ENCODE results near the gene SOCS4.
"Not testable (repeated sequence)": the region's sequence is repeated elsewhere in the genome, so short reads cannot be mapped to it uniquely, and the experiment has no call there.

DNA sequence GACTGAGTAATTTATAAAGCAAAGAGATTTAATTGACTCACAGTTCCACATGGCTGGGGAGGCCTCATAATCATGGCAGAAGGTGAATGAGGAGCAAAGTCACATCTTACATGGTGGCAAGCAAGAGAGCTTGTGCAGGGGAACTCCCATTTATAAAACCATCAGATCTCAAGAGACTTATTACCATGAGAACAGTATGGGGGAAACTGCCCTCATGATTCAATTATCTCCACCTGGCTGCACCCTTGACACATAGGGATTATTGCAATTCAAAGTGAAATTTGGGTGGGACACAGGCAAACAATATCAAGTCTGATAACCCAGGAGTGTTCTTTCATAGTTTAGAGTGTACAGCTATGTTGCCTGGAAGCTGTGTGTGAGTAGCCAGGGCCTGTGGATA lies 11.0 kb downstream of the SOCS4 start:
- TF ChIP-seq, protein P1, sequence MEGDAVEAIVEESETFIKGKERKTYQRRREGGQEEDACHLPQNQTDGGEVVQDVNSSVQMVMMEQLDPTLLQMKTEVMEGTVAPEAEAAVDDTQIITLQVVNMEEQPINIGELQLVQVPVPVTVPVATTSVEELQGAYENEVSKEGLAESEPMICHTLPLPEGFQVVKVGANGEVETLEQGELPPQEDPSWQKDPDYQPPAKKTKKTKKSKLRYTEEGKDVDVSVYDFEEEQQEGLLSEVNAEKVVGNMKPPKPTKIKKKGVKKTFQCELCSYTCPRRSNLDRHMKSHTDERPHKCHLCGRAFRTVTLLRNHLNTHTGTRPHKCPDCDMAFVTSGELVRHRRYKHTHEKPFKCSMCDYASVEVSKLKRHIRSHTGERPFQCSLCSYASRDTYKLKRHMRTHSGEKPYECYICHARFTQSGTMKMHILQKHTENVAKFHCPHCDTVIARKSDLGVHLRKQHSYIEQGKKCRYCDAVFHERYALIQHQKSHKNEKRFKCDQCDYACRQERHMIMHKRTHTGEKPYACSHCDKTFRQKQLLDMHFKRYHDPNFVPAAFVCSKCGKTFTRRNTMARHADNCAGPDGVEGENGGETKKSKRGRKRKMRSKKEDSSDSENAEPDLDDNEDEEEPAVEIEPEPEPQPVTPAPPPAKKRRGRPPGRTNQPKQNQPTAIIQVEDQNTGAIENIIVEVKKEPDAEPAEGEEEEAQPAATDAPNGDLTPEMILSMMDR (conservative IDR thresholded peaks at IDR 0.05; ENCODE audit: low read depth in 2 of 2), result not testable (repeated sequence)
- not testable (repeated sequence) for TF ChIP-seq EZH2 (IDR thresholded peaks at IDR 0.05; ENCODE audit: low read depth, unreplicated experiment); EZH2phosphoT487 (IDR thresholded peaks at IDR 0.05; ENCODE audit: unreplicated experiment); CREB1 (CRISPR knock-in tag; IDR thresholded peaks at IDR 0.05; ENCODE audit: low read depth); ETS1 (IDR thresholded peaks at IDR 0.05); POLR2AphosphoS5 (IDR thresholded peaks at IDR 0.05; ENCODE audit: low read depth)
- TF ChIP-seq, protein P2, sequence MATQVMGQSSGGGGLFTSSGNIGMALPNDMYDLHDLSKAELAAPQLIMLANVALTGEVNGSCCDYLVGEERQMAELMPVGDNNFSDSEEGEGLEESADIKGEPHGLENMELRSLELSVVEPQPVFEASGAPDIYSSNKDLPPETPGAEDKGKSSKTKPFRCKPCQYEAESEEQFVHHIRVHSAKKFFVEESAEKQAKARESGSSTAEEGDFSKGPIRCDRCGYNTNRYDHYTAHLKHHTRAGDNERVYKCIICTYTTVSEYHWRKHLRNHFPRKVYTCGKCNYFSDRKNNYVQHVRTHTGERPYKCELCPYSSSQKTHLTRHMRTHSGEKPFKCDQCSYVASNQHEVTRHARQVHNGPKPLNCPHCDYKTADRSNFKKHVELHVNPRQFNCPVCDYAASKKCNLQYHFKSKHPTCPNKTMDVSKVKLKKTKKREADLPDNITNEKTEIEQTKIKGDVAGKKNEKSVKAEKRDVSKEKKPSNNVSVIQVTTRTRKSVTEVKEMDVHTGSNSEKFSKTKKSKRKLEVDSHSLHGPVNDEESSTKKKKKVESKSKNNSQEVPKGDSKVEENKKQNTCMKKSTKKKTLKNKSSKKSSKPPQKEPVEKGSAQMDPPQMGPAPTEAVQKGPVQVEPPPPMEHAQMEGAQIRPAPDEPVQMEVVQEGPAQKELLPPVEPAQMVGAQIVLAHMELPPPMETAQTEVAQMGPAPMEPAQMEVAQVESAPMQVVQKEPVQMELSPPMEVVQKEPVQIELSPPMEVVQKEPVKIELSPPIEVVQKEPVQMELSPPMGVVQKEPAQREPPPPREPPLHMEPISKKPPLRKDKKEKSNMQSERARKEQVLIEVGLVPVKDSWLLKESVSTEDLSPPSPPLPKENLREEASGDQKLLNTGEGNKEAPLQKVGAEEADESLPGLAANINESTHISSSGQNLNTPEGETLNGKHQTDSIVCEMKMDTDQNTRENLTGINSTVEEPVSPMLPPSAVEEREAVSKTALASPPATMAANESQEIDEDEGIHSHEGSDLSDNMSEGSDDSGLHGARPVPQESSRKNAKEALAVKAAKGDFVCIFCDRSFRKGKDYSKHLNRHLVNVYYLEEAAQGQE (IDR thresholded peaks at IDR 0.05; ENCODE audit: unreplicated experiment), result not testable (repeated sequence)

Measured in GM23338 (cell line).